Breast epithelium (tissue), 3 donors: ENCODE data around the gene MYEF2.

Experiments
- POLR2A ChIP-seq: fragments of 450-650 bp; IDR thresholded peaks from one replicate; pipeline ENCODE4 v1.6.1; 2016; ENCODE audit warnings: antibody characterized with exemption, mild to moderate bottlenecking, moderate library complexity
- POLR2AphosphoS5 ChIP-seq, 3 donors: sonication (generic); formaldehyde crosslinking; IDR thresholded peaks; one replicate each; pipeline ENCODE4 v1.6.1; 2017; ENCODE audit warnings: antibody characterized with exemption in 3 of 3
- TF ChIP-seq, protein P1 (sequence below), 3 donors: fragments of 450-650 bp; IDR thresholded peaks; one replicate each; pipeline ENCODE4 v1.5.1; 2016 to 2017; ENCODE audit warnings: antibody characterized with exemption in 3 of 3, mild to moderate bottlenecking in 3 of 3, moderate library complexity in 3 of 3

DNA sequence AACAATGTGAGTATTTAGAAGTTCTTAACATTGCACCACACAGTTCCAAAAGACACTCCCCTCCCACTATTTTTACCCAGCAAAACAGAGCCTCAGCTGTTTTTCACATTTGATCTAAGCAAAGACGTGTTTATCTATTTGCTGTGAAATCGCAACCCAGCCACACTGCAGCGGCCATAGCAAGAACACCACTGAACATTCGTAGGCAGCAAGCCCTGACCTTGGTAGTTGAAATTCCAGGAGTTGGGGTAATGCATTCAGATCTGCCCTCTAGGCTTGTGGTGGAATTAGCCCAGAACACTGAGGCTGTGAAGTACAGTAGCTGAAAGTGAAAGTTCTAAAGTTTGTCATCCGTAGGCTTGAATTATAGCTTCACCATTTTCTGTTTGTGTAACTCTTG is 74.4 kb downstream of the MYEF2 start:
- TF ChIP-seq, protein P1, sequence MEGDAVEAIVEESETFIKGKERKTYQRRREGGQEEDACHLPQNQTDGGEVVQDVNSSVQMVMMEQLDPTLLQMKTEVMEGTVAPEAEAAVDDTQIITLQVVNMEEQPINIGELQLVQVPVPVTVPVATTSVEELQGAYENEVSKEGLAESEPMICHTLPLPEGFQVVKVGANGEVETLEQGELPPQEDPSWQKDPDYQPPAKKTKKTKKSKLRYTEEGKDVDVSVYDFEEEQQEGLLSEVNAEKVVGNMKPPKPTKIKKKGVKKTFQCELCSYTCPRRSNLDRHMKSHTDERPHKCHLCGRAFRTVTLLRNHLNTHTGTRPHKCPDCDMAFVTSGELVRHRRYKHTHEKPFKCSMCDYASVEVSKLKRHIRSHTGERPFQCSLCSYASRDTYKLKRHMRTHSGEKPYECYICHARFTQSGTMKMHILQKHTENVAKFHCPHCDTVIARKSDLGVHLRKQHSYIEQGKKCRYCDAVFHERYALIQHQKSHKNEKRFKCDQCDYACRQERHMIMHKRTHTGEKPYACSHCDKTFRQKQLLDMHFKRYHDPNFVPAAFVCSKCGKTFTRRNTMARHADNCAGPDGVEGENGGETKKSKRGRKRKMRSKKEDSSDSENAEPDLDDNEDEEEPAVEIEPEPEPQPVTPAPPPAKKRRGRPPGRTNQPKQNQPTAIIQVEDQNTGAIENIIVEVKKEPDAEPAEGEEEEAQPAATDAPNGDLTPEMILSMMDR (IDR thresholded peaks at IDR 0.05), result no peak
- TF ChIP-seq POLR2A (no peak), POLR2AphosphoS5 (IDR thresholded peaks at IDR 0.05) (no peak)
